GM15510 (cell line): ENCODE data around the gene LCLAT1.

Experiments
- POLR2A ChIP-seq: IDR thresholded peaks from 3 replicates; pipeline ENCODE4 v1.6.1; 2011; ENCODE audit warnings: borderline replicate concordance; ENCODE audit not compliant: insufficient read length; ENCODE audit errors: extremely low read depth

The LCLAT1 gene

GRCh38 chr2:30447149-30448045, at the start of gene LCLAT1:
LCLAT1 (plus strand) TSS chr2:30447246; CDS start chr2:30525591, 78,345 bp downstream.
- peak; percentile 36 for TF ChIP-seq POLR2A

- no peak for TF ChIP-seq POLR2A
These were observed 48.8 kb upstream of the LCLAT1 start for GRCh38 chr2:30398084-30398873.

- no peak for TF ChIP-seq POLR2A
These were observed 46.7 kb upstream of the LCLAT1 start for GRCh38 chr2:30400151-30400954.

- TF ChIP-seq POLR2A, result no peak
These were observed 44.4 kb upstream of the LCLAT1 start for GRCh38 chr2:30402441-30403182.

- TF ChIP-seq POLR2A, result no peak
These were observed 43.3 kb upstream of the LCLAT1 start for GRCh38 chr2:30403592-30404312.

- TF ChIP-seq POLR2A, result no peak
These were observed 42.5 kb upstream of the LCLAT1 start for GRCh38 chr2:30404319-30405259.

GRCh38 chr2:30405260-30405605, 41.8 kb upstream of the LCLAT1 start:
- no peak for TF ChIP-seq POLR2A

- TF ChIP-seq POLR2A, result no peak
These were observed 40.2 kb upstream of the LCLAT1 start for GRCh38 chr2:30406853-30407252.

- TF ChIP-seq POLR2A, result no peak
These were observed 38.1 kb upstream of the LCLAT1 start for GRCh38 chr2:30408961-30409387.

- no peak for TF ChIP-seq POLR2A
These were observed 36.8 kb upstream of the LCLAT1 start for GRCh38 chr2:30410217-30410616.

- TF ChIP-seq POLR2A, result no peak
These were observed 34.9 kb upstream of the LCLAT1 start for GRCh38 chr2:30412047-30412683.
